Measurements from ENCODE around the gene YY2. TPM values are rescaled to one million over a fixed set of nuclear protein-coding genes. Genes with fewer than 3 reads are reported as not detected.

YY2 gene
- total RNA-seq, 1 donor from 2014 or later = 1.1 TPM

- Histone ChIP-seq H3K27me3 (ENCODE audit: low read depth) (no peaks in the 10 kb centered on the region), H3K36me3 (peaks cover 30% of the 10 kb centered on the region), H3K4me3 (no peak overlapping the region), H3K4me1 (no peaks in the 10 kb centered on the region), H3K27ac (no peak overlapping the region), H3K9me3 (no peaks in the 10 kb centered on the region)
- DNase-seq (no peak), ATAC-seq (no peak)
- TF ChIP-seq CTCF (IDR thresholded peaks at IDR 0.05) = no peak
- intact Hi-C loops (cut with DNase I) = no loop called here
Measured at GRCh38 chrX:21853578-21853977, 2.2 kb upstream of the YY2 start.

GRCh38 chrX:21856504-21856903 is 717 bp downstream of the YY2 start:
- no peak for ATAC-seq
- no peak for DNase-seq
- TF ChIP-seq CTCF (IDR thresholded peaks at IDR 0.05) = no peak
- Histone ChIP-seq H3K27ac (no peak overlapping the region), H3K36me3 (peaks cover 20% of the 10 kb centered on the region), H3K4me1 (no peaks in the 10 kb centered on the region), H3K27me3 (ENCODE audit: low read depth) (no peaks in the 10 kb centered on the region), H3K4me3 (no peak overlapping the region), H3K9me3 (no peaks in the 10 kb centered on the region)
- intact Hi-C loops (cut with DNase I) = no loop called here

- Histone ChIP-seq H3K9me3 (no peaks in the 10 kb centered on the region), H3K4me1 (no peaks in the 10 kb centered on the region), H3K4me3 (no peak overlapping the region), H3K27me3 (ENCODE audit: low read depth) (no peaks in the 10 kb centered on the region), H3K27ac (no peak overlapping the region), H3K36me3 (no peaks in the 10 kb centered on the region)
- intact Hi-C loops (cut with DNase I) = no loop called here
- no peak for DNase-seq
- no peak for ATAC-seq
- TF ChIP-seq CTCF (IDR thresholded peaks at IDR 0.05) = no peak
Measured at GRCh38 chrX:21863241-21863640, 7.5 kb downstream of the YY2 start.

GRCh38 chrX:21865436-21865835 is 9.6 kb downstream of the YY2 start:
- Histone ChIP-seq H3K36me3 (peaks cover 4% of the 10 kb centered on the region), H3K27me3 (ENCODE audit: low read depth) (no peaks in the 10 kb centered on the region), H3K4me3 (no peak overlapping the region), H3K4me1 (no peaks in the 10 kb centered on the region), H3K27ac (no peak overlapping the region), H3K9me3 (no peaks in the 10 kb centered on the region)
- no peak for TF ChIP-seq CTCF (IDR thresholded peaks at IDR 0.05)
- DNase-seq (no peak), ATAC-seq (no peak)
- intact Hi-C loops (cut with DNase I) = no loop called here

- Histone ChIP-seq H3K4me1 (no peaks in the 10 kb centered on the region), H3K4me3 (no peak overlapping the region), H3K27ac (no peak overlapping the region), H3K27me3 (ENCODE audit: low read depth) (no peaks in the 10 kb centered on the region), H3K9me3 (no peaks in the 10 kb centered on the region), H3K36me3 (peaks cover 4% of the 10 kb centered on the region)
- ATAC-seq (no peak), DNase-seq (no peak)
- intact Hi-C loops (cut with DNase I) = no loop called here
- TF ChIP-seq CTCF (IDR thresholded peaks at IDR 0.05) = no peak
Measured at GRCh38 chrX:21870494-21870893, 14.7 kb downstream of the YY2 start.
